ENCODE measurements around the gene PCK2.
"Not testable (repeated sequence)": the region's sequence is repeated elsewhere in the genome, so short reads cannot be mapped to it uniquely, and the experiment has no call there.

The PCK2 gene

DNA sequence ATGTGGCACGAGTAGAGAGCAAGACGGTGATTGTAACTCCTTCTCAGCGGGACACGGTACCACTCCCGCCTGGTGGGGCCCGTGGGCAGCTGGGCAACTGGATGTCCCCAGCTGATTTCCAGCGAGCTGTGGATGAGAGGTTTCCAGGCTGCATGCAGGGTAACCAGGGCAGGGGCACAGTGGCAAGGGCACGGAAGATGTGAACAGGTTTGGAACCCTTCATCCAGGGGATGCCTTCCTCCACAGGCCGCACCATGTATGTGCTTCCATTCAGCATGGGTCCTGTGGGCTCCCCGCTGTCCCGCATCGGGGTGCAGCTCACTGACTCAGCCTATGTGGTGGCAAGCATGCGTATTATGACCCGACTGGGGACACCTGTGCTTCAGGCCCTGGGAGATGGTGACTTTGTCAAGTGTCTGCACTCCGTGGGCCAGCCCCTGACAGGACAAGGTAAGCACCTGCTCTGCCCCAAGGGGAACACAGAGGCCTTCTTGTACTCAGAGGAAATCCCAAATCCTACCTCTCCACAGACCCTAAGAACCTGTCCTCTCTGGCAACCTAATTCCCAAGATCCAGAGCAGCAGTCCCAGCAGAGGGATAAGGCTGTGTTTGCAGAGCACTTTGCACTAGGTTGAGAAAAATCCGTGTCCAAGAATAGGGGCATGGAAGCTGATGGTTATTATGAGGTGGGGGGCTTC, 4.3 kb downstream of the PCK2 start:
- no peak for DNase-seq

GRCh38 chr14:24098927-24099813, 5.1 kb downstream of the PCK2 start:
- DNase-seq = no peak

GRCh38 chr14:24100197-24100981, 6.3 kb downstream of the PCK2 start:
- DNase-seq = no peak

- no peak for DNase-seq
Measured at GRCh38 chr14:24100982-24101494, 6.9 kb downstream of the PCK2 start.

- no peak for DNase-seq
Measured at GRCh38 chr14:24102357-24103048, 8.4 kb downstream of the PCK2 start.

DNA sequence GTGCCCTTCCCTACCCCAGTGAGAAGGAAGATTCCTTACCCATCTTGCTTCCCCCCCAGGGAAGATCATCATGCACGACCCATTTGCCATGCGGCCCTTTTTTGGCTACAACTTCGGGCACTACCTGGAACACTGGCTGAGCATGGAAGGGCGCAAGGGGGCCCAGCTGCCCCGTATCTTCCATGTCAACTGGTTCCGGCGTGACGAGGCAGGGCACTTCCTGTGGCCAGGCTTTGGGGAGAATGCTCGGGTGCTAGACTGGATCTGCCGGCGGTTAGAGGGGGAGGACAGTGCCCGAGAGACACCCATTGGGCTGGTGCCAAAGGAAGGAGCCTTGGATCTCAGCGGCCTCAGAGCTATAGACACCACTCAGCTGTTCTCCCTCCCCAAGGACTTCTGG, 9.3 kb downstream of the PCK2 start:
- no peak for DNase-seq

GRCh38 chr14:24105609-24106239, 11.6 kb downstream of the PCK2 start:
- DNase-seq = not testable (repeated sequence)

DNA sequence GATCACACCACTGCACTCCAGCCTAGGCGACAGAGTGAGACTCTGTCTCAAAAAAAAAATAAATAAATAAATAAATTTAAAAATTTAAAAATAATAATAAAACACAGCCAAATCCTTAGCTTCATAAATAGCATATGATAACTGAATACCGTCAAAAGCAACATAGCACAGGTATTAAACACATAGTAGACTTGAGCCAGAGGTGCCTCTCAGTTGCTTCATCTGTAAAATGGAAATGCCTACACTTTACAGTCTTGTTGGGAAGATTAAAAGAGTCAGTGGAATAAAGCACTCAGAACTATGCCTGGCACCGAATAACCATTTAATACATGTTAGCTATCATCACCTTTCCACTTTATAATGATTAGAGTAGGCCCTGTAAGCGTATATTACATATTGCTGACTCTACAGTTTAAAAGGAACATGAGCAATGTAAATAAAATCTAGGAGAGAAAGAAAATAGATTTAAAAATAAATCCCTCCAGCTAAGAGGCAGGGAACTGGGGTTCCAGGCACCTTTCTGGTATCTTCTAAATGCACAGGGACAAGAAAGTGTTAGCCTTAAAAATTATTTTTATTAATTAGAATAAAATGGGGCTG, 12.7 kb downstream of the PCK2 start:
- no peak for DNase-seq

DNA sequence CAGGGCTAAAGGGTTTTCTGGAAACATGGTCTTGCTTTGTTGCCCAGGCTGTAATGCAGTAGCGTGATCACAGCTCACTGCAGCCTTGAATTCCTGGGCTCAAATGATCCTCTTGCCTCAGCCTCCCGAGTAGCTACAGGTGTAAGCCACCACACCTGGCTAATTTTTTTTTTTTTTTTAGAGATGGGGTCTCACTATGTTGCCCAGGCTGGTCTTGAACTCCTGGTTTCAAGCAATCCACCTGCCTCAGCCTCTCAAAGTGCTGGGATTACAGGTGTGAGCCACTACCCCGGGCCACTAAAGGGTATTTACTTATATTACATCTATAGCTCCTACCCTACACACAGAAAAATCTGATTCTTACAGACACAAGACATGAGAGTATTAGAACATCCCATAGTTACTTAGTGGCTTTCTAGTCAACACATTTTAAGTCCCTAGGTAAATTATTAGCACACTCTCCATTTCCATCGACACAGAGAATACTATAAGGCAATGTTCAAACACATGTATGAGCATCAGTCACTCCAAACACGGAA, 14.3 kb downstream of the PCK2 start:
- DNase-seq = no peak

DNA sequence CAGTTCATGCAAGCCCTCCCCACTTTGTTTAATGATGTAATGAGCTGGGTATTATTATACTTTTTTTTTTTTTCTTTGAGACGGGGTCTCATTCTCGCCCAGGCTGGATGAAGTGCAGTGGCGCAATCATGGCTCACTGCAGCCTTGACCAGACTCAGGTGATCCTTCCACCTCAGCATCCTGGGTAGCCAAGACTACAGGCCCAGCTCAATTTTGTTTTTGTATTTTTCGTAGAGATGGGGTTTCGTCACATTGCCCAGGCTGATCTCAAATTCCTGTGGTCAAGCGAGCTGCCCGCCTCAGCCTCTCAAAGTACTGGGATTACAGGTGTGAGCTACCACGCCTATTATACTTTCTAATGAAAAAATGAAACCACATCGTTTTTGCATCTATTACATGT, 15.9 kb downstream of the PCK2 start:
- DNase-seq = no peak

DNA sequence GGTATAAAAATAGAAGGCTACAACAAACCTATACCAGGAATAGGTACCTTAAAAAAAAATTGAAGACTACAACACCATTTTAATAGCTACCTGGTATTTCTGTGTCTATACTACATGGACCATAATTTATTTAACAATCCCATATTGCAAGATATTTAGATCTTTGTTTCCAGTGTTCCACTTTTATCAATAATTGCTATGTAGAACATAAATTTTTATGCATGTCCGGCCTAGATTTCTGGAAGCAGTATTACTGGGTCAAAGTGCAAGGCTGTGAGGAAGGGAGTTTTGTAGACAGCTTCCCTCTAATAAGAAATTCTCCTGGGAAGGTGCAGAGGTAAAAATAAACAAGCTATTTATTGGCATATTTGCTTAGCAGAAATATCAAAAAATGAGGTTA, 16.4 kb downstream of the PCK2 start:
- DNase-seq = no peak

DNA sequence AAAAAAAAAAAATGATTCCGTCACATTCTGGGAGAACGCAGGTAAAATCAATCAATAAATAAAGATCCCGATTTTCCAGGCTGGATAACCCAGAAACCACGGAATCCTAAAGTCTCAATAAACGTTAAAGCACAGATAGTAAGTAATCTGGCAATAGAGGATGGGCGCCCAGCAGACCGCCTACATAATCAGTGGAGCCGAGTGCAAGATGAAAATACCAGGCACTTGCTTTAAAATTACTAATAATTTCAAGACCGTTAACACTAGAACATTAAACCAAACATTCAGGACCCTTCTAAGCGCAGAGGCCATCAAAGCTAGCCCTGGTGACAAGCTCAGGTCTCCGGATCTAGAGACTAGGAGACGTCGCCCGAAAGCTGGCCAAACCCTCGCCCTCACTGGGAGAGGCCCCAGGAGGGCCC, 19.3 kb downstream of the PCK2 start:
- DNase-seq = no peak

GRCh38 chr14:24113801-24114531, 19.9 kb downstream of the PCK2 start:
- peak; percentile 80 to 87 for DNase-seq

- DNase-seq = peak; percentile 99 to 100
Measured at GRCh38 chr14:24114532-24115421, 20.7 kb downstream of the PCK2 start, which contains the start of the genes DCAF11 and NRL. Gene DCAF11, plus strand, starts transcription at chr14:24114777. Its CDS starts 818 bp downstream, at chr14:24115595. Gene NRL, minus strand, starts transcription at chr14:24114949. Its CDS starts 32,101 bp downstream, at chr14:24082848.

GRCh38 chr14:24115422-24116127, 21.5 kb downstream of the PCK2 start:
- DNase-seq = no peak

DNA sequence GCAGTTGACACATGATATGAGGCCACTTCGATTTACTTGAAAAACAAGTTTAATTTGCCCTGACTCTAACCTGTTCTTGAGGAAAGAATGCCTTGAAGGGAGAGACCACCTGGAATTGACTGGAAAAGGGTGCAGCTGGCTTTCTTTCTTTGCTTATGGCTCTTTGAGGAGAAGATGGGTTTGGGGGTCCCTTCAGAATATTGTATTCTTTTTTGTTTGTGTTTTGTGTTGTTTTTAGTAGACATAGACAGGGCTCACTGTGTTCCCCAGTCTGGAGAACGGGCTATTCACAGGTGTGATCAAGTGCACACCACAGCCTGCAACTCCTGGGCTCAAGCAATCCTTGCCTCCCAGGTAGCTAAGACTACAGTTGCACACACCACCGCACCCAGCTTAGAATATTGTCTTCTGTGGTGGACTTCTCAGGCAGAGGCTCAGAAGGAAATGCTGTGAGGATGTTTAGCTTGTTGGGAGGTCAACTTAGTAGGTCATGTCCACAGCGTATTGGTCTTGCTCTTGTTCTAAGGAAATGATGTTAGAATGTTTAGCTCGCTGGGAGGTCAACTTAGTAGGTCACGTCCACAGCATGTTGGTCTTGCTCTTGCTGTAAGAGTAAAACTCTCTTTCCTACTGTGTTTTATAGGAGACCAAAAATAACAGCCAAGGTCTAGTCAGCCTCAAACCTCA, 22.2 kb downstream of the PCK2 start:
- DNase-seq = no peak

- DNase-seq = no peak
Measured at GRCh38 chr14:24117179-24117578, 23.1 kb downstream of the PCK2 start.

DNA sequence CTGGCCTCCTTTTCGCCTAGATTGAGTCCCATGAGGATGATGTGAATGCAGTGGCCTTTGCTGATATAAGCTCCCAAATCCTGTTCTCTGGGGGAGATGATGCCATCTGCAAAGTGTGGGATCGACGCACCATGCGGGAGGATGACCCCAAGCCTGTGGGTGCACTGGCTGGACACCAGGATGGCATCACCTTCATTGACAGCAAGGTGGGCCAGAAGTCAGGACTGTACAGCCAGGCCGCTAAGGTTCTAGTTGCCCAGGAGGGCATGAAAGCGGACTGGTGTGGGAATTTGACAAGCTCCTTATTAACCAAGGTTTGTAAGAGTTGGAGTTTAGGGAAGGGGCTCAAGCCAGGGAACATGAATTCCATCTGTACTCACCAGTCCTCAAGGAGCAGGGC, 25.6 kb downstream of the PCK2 start:
- no peak for DNase-seq

Measured in hippocampal formation (tissue), 2 donors.